ENCODE measurements around the gene PLTP. TPM values are rescaled to one million over a fixed set of nuclear protein-coding genes. Genes with fewer than 3 reads are reported as not detected.

Gene PLTP
- total RNA-seq, 2 donors from 2014 or later = 53.6 to 221 TPM

GRCh38 chr20:45944965-45945677 is 33.2 kb upstream of the PLTP start:
- no peaks in the 10 kb centered on the region for H3K27me3 ChIP-seq
- peaks cover 0 to 10% of the 10 kb centered on the region in 2 donors for H3K4me1 ChIP-seq
- no peaks in the 10 kb centered on the region for H3K9me3 ChIP-seq
- H3K4me3 ChIP-seq = no peak overlapping the region
- H3K36me3 ChIP-seq = peaks cover 99% of the 10 kb centered on the region
- TF ChIP-seq, protein P1, sequence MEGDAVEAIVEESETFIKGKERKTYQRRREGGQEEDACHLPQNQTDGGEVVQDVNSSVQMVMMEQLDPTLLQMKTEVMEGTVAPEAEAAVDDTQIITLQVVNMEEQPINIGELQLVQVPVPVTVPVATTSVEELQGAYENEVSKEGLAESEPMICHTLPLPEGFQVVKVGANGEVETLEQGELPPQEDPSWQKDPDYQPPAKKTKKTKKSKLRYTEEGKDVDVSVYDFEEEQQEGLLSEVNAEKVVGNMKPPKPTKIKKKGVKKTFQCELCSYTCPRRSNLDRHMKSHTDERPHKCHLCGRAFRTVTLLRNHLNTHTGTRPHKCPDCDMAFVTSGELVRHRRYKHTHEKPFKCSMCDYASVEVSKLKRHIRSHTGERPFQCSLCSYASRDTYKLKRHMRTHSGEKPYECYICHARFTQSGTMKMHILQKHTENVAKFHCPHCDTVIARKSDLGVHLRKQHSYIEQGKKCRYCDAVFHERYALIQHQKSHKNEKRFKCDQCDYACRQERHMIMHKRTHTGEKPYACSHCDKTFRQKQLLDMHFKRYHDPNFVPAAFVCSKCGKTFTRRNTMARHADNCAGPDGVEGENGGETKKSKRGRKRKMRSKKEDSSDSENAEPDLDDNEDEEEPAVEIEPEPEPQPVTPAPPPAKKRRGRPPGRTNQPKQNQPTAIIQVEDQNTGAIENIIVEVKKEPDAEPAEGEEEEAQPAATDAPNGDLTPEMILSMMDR (IDR thresholded peaks at IDR 0.05) = no peak
- no peak overlapping the region for H3K27ac ChIP-seq
- DNase-seq (ENCODE audit: low spot score) = no peak

- no peak overlapping the region for H3K4me3 ChIP-seq
- DNase-seq (ENCODE audit: low spot score) = no peak
- H3K27me3 ChIP-seq = no peaks in the 10 kb centered on the region
- H3K27ac ChIP-seq = no peak overlapping the region
- TF ChIP-seq, protein P1 (IDR thresholded peaks at IDR 0.05) = no peak
- H3K9me3 ChIP-seq = no peaks in the 10 kb centered on the region
- peaks cover 99% of the 10 kb centered on the region for H3K36me3 ChIP-seq
- peaks cover 0 to 10% of the 10 kb centered on the region in 2 donors for H3K4me1 ChIP-seq
These were observed 32.4 kb upstream of the PLTP start for GRCh38 chr20:45944151-45944964.

DNA sequence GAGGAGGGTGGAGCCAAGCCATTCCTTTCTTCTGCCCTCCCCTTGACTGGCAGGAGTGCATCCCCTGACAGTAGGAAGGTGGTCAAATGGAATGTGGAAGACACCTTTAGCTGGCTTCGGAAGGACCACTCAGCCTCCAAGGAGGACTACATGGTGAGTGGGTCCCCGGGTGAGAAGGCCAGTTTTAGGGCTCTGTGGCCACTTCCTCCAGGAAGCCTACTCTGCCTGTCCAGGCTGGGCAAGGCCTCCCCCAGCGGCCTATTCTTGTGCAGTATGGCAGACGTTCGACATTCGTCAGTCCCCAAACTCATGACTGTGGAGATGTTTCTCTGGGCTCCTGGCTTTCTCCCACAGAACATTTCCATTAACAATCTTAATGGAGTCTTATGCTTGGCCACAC is 31.7 kb upstream of the PLTP start:
- Histone ChIP-seq H3K4me3 (no peak overlapping the region), H3K36me3 (peaks cover 99% of the 10 kb centered on the region), H3K9me3 (no peaks in the 10 kb centered on the region), H3K27me3 (no peaks in the 10 kb centered on the region), H3K27ac (no peak overlapping the region), H3K4me1 (peaks cover 0 to 10% of the 10 kb centered on the region in 2 donors)
- no peak for DNase-seq (ENCODE audit: low spot score)
- TF ChIP-seq, protein P1 (IDR thresholded peaks at IDR 0.05) = no peak

DNA sequence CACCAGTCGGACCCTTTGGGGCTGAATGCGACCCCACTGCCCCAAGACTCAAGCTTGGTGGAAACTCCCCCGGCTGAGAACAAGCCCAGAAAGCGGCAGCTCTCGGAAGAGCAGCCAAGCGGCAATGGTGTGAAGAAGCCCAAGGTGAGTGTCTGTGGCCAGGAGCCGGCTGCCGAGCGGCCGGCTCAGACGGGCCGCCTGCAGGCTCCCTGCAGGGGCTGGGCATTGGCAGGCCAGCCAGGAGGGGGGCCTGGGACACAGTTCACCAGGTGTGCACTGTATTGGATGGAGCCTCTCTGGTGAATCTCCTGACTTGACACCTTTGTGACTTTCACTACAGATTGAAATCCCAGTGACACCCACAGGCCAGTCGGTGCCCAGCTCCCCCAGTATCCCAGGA is 28.5 kb upstream of the PLTP start:
- Histone ChIP-seq H3K9me3 (no peaks in the 10 kb centered on the region), H3K4me3 (no peak overlapping the region), H3K36me3 (peaks cover 88% of the 10 kb centered on the region), H3K4me1 (peaks cover 0 to 19% of the 10 kb centered on the region in 2 donors), H3K27me3 (no peaks in the 10 kb centered on the region), H3K27ac (no peak overlapping the region)
- TF ChIP-seq, protein P1 (IDR thresholded peaks at IDR 0.05) = no peak
- DNase-seq (ENCODE audit: low spot score) = no peak

DNA sequence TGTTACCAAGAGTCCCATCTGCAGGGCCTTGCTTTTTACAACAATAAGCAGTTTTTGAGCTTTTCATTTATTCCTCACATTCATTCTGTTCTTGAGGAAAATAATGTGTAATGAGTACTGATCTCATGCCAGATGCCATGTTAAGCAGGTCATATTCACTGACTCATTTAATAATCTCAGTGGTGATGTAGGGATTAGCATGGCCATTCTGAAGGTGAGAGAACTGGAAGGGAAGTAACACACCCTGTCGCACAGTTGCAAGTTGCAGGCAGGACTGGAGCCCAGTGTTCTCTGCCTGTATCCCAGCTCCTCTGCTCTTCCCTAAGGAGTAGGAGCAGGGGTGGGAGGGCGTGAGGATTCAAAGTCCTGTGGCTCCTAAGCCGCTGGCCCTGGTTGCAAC is 28.1 kb upstream of the PLTP start:
- H3K27ac ChIP-seq = no peak overlapping the region
- no peak for DNase-seq (ENCODE audit: low spot score)
- TF ChIP-seq, protein P1 (IDR thresholded peaks at IDR 0.05) = no peak
- H3K4me3 ChIP-seq = no peak overlapping the region
- H3K9me3 ChIP-seq = no peaks in the 10 kb centered on the region
- H3K4me1 ChIP-seq = peaks cover 0 to 19% of the 10 kb centered on the region in 2 donors
- peaks cover 84% of the 10 kb centered on the region for H3K36me3 ChIP-seq
- H3K27me3 ChIP-seq = no peaks in the 10 kb centered on the region
